Measurements from ENCODE around the gene PTPRO. TPM values are rescaled to one million over a fixed set of nuclear protein-coding genes. Genes with fewer than 3 reads are reported as not detected.

Gene PTPRO
- total and polyA plus RNA-seq, 10 of the 15 experiments (the other 5 are each of a cell fraction or from before 2014, with no cell fraction given) = 1.2 to 5.3 (median 3.5) TPM

- WGBS (ENCODE audit: insufficient coverage, insufficient replicate concordance, low lambda C conversion rate, missing lambda C conversion rate) = 26% methylated on average over 1 of the region's 1 CpG
- ChIA-PET POLR2A (no interaction called here), RAD21 (ENCODE audit: unreplicated experiment) (no interaction called here), SMC1A (ENCODE audit: uncharacterized antibody, unreplicated experiment) (no interaction called here), CTCF (no interaction called here)
- Histone ChIP-seq H3K36me3 (ENCODE audit: control insufficient read depth in 2 of 2, insufficient read depth in 2 of 2, low read length in 1 of 2) (no peaks in the 10 kb centered on the region), H3K4me1 (ENCODE audit: control insufficient read depth, insufficient read depth, low read length) (no peaks in the 10 kb centered on the region), H3K9ac (ENCODE audit: control insufficient read depth, insufficient read depth, low read length) (no peak overlapping the region), H2AFZ (ENCODE audit: control insufficient read depth, low read depth, low read length) (no peak overlapping the region), H3K9me3 (replicated peaks; ENCODE audit: control insufficient read depth, insufficient read depth, low read length) (no peaks in the 10 kb centered on the region), H3K79me2 (ENCODE audit: control insufficient read depth, insufficient read depth, low read length) (no peaks in the 10 kb centered on the region), H3K27me3 (replicated peaks in 1 of 2; ENCODE audit: control insufficient read depth in 2 of 2, insufficient read depth in 2 of 2, low read length in 1 of 2) (no peaks in the 10 kb centered on the region; a peak in 1 of 4 replicates), H4K20me1 (ENCODE audit: control insufficient read depth, insufficient read depth) (no peaks in the 10 kb centered on the region), H3K4me2 (ENCODE audit: control insufficient read depth, insufficient read depth) (no peak overlapping the region), H3K4me3 (no peak overlapping the region), H3K27ac (ENCODE audit: control insufficient read depth, insufficient read depth) (no peak overlapping the region)
- no TSS peak for BruUV-seq (replicated peaks)
- no peak for TF ChIP-seq BCL3 (IDR thresholded peaks at IDR 0.05; ENCODE audit: borderline replicate concordance, insufficient read depth, low read depth, low read length, poor library complexity, severe bottlenecking)
- TF ChIP-seq TAF1 (IDR thresholded peaks at IDR 0.05; ENCODE audit: borderline replicate concordance, low read depth, low read length) = no peak
- no peak for TF ChIP-seq MEF2B (IDR thresholded peaks at IDR 0.05; ENCODE audit: partially characterized antibody, poor library complexity, severe bottlenecking)
- no peak for TF ChIP-seq RUNX3 (IDR thresholded peaks at IDR 0.05; ENCODE audit: low read length)
- no peak for TF ChIP-seq NFYA (IDR thresholded peaks at IDR 0.05; ENCODE audit: borderline replicate concordance, low read depth, low read length)
- DNase-seq (ENCODE audit: low read depth, low spot score) (no peak), FAIRE-seq (no peak), ATAC-seq (no peak)
- in situ Hi-C loops (cut with MboI) = no loop called here
- intact Hi-C loops (cut with micrococcal nuclease; ENCODE audit: unreplicated experiment) = no loop called here
Observed at GRCh38 chr12:15350643-15351042, 28.3 kb downstream of the PTPRO start.

- FAIRE-seq (no peak), DNase-seq (ENCODE audit: low read depth, low spot score) (no peak), ATAC-seq (no peak)
- Histone ChIP-seq H3K79me2 (ENCODE audit: control insufficient read depth, insufficient read depth, low read length) (no peaks in the 10 kb centered on the region), H3K36me3 (ENCODE audit: control insufficient read depth in 2 of 2, insufficient read depth in 2 of 2, low read length in 1 of 2) (no peaks in the 10 kb centered on the region), H3K9ac (ENCODE audit: control insufficient read depth, insufficient read depth, low read length) (no peak overlapping the region), H2AFZ (ENCODE audit: control insufficient read depth, low read depth, low read length) (no peak overlapping the region), H3K4me1 (ENCODE audit: control insufficient read depth, insufficient read depth, low read length) (no peaks in the 10 kb centered on the region), H3K27ac (ENCODE audit: control insufficient read depth, insufficient read depth) (no peak overlapping the region), H3K4me3 (no peak overlapping the region), H3K9me3 (replicated peaks; ENCODE audit: control insufficient read depth, insufficient read depth, low read length) (no peaks in the 10 kb centered on the region), H3K27me3 (replicated peaks in 1 of 2; ENCODE audit: control insufficient read depth in 2 of 2, insufficient read depth in 2 of 2, low read length in 1 of 2) (no peaks in the 10 kb centered on the region; a peak in 1 of 4 replicates), H3K4me2 (ENCODE audit: control insufficient read depth, insufficient read depth) (no peak overlapping the region), H4K20me1 (ENCODE audit: control insufficient read depth, insufficient read depth) (no peaks in the 10 kb centered on the region)
- SMC1A ChIA-PET (ENCODE audit: uncharacterized antibody, unreplicated experiment) = no interaction called here
- RAD21 ChIA-PET (ENCODE audit: unreplicated experiment) = no interaction called here
- in situ Hi-C loops (cut with MboI) (no loop called here), intact Hi-C loops (cut with micrococcal nuclease; ENCODE audit: unreplicated experiment) (no loop called here)
- WGBS (ENCODE audit: insufficient coverage, insufficient replicate concordance, low lambda C conversion rate, missing lambda C conversion rate) = 16% methylated on average over 2 of the region's 2 CpGs
- CTCF ChIA-PET = no interaction called here
- POLR2A ChIA-PET = no interaction called here
- BruUV-seq (replicated peaks) = no TSS peak
- no peak for TF ChIP-seq JUNB (IDR thresholded peaks at IDR 0.05)
- no peak for TF ChIP-seq SREBF2 (IDR thresholded peaks at IDR 0.05; ENCODE audit: low read length)
- no peak for TF ChIP-seq CTCF (IDR thresholded peaks at IDR 0.05 in 2 of 3, conservative IDR thresholded peaks at IDR 0.05 in 1 of 3; ENCODE audit: control insufficient read depth in 2 of 3, extremely low read depth in 1 of 3, insufficient read depth in 1 of 3, low read depth in 3 of 3, low read length in 3 of 3)
- no peak for TF ChIP-seq ZNF207 (IDR thresholded peaks at IDR 0.05; ENCODE audit: borderline replicate concordance)
- no peak for TF ChIP-seq SUPT20H (IDR thresholded peaks at IDR 0.05; ENCODE audit: borderline replicate concordance, control insufficient read depth, low read depth, low read length)
- no peak for TF ChIP-seq ATF2 (IDR thresholded peaks at IDR 0.05; ENCODE audit: low read length)
- TF ChIP-seq SMAD1 (IDR thresholded peaks at IDR 0.05; ENCODE audit: low read depth, partially characterized antibody) = no peak
- no peak for TF ChIP-seq CHD2 (IDR thresholded peaks at IDR 0.05; ENCODE audit: borderline replicate concordance, low read depth, low read length)
Observed at GRCh38 chr12:15355766-15356165, 33.5 kb downstream of the PTPRO start.

Data from GM12878 (cell line).